OCI-LY7 (cell line): ENCODE results near the gene GOLIM4.

ENCODE experiments used
- CTCF ChIP-seq: fragments of 200-600 bp; sonication (generic); conservative IDR thresholded peaks from 2 replicates; pipeline ENCODE4 v1.5.1; 2014; ENCODE audit warnings: mild to moderate bottlenecking, antibody characterized with exemption, low read length, moderate library complexity, mixed read lengths
- EZH2phosphoT487 ChIP-seq: fragments of 200-600 bp; sonication (generic); IDR thresholded peaks from 2 replicates; pipeline ENCODE4 v1.6.1; 2018; ENCODE audit warnings: low read depth, borderline replicate concordance, mild to moderate bottlenecking, mixed run types, antibody characterized with exemption, low read length, moderate library complexity, mixed read lengths

DNA sequence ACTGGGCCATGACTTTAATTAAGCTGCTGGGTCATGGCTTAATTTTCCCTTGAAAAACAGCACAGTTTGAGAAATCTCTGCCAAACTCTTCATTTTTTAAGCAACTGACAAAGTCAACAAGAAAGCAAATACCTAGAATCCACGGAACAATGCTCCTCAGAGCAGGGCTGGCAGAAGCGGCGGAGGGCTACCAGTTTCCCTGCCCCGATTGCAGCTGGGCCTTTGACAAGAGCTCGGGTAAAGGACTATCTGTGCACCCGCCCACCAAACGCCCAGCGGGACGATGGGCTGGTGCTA, 1.2 kb downstream of the GOLIM4 start:
- TF ChIP-seq EZH2phosphoT487, result no peak
- TF ChIP-seq CTCF, result no peak
